Dedifferentiated amniotic fluid mesenchymal stem cell (primary cell): Measurements from ENCODE around the gene CMSS1.

Experiments used
- DNase-seq: peaks from one replicate; pipeline ENCODE4 v3.0.0-alpha.2; 2016; ENCODE audit errors: extremely low spot score

The CMSS1 gene

DNA sequence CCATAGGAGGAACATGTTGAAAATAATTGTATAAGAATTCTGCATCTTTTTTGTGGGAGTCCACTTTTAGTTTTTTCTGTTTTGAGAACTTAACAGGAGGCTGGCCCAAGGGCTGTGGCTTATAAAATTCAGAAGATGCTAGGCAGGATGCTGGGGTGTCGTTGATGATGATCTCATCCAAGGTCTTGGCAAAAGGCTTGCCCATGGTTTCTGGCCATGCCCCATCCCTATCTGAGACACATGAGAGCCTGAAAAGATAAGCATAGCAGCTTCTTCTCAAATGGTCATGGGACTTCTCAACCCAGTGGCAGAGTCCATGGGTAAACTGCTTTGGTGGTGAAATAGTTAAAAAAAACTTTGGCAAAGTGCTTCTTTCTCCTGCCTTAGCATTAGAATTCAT is 35.2 kb downstream of the CMSS1 start:
- no peak for DNase-seq

DNA sequence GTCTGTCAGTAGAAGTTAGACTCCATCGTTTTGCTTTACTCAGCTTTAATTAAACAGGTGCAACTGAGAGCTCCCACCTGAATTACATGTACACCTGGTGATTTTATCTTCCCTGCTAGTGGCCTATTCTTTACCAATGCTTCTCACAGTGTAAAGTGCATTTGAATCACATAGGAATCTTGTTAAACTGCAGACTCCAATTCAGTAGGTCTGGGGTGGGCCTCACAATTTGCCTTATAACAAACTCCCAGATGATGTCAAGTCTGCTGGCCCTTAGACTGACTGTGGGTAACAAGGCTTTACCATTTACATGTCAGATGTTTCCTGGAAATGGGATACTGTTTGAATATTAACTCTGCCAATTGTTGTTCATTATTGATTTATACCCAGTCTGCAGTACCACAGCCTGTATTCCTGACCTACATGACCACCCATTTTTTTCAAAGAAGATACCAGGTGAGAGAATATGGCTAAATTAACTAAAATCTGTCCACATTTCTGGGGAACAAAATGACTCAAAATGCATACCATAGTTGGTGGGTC is 37.2 kb downstream of the CMSS1 start:
- DNase-seq: no peak

DNA sequence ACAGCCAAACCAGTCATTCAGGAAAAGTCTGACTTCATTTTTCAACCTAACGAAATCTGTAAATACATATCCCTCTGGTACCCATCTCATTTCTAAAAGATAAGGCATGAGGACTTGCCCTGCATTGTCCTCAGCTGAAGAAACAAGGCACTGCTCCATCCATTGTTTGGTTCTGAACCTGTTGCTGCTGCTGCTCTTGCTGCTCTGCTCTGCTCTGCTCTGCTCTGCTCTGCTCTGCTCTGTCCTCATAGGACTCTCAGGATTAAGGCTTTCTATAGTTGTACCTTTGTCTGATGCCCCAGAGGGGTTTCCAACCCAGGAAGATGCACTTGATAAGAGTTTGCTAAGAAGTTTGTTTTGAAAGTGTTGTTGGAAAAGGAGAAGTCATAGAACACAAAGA is 38.2 kb downstream of the CMSS1 start:
- DNase-seq: no peak

DNA sequence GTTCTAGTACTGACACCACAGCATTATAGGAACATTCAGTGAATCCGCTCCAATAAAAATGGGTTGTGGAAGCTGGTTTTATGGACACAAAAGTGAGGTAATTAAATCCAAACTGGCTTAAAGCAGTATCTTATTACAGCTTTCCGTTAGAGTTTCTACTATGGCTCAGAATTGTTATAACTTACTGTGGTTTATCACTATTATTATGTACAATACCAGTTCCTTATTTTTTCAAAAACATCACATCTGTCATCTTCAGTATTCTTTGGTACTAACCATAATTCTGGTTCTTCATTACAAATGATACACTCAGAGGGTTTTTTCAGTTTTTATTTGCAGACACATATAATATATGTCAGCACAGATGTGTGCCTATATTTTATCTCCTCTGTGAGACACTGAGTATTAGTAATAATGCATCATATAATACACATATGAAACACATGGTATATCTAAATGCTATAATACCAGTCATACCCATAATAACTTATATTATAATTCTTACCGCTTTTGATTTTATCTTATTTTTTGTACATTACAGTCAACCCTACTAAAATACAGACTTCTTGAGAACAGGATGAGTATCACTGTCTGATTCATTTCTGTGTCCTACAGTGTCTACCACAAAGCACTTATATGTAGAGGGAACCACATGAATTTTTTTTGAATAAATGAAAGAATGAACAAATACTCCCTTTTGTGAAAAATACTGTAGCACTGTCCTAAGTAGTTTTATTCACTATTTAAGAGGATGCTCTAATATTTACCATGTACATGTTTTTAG is 39.0 kb downstream of the CMSS1 start:
- DNase-seq: no peak

DNA sequence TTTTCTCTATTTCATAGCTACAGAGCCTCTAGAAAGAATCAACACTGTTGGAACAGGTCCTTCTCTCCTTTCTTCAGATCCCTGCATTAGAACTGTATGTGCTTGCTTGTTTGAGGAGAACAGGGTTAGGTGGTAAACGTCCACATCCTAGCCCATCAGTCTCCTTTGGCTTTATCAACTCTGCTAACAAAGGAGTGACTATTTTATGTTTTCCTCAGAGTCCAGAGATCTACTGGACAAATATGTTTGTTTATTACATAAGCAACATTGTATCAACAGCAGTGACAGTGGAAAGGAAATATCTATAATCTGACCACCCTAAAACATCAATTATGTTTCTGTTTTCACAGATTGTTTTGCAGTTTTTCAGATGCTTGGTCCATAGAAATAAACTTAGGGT is 39.6 kb downstream of the CMSS1 start:
- DNase-seq: no peak

DNA sequence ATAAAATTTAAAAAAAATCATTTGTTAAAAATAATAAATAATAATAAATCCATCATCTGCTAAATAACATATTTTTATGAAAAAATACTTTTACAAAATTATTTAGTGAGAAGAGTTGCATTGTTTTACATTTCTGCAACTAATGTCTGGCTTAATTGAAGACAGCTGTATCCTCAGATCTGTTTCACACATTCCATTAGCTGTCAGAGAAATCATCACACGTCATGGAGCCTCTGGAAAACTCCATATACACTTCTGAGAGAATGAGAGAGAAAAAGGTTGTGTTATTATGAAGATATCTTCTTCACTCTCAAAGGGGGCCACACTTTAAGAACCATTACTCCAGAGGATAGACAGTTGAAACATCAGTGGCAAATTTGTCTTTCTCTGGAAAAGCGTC is 40.8 kb downstream of the CMSS1 start:
- DNase-seq: no peak

DNA sequence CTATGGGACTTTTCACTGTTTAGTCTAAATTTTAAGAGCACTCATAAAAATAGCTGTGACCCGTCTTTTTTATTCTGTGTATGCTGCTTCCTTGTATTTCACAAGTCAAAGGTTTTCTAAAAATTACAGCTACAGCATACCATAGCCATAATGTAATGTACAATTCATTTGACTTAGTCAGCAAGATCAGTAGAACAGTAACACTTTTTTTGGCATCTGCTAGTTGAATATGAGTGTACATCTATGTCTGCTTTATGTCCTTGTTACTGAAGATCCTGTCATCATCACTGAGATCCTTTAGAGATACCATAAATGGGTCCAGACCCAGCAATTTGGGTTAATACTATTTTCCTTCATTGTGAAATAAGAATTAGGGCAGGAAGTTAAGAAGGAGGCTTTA is 42.2 kb downstream of the CMSS1 start:
- DNase-seq: peak; percentile 97

DNA sequence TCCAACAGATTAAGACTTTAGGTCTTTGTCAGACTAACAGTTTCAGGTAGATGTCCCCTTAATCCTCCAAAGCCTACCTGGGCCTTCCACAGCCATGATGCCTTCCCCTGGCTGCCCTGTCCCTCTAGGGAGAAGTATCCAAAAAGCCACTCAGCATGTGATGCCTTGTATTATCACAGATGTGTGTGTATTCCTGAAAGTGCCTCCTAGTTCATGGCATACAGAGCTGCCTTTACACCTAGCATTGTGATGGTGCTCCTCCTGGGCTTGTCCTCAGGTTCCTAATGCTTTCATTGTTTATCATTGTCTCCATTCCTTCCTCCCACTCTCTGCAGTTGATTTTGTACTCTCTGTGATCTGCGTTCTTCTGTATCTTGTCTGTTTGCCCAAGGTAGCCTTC is 43.6 kb downstream of the CMSS1 start:
- no peak for DNase-seq

DNA sequence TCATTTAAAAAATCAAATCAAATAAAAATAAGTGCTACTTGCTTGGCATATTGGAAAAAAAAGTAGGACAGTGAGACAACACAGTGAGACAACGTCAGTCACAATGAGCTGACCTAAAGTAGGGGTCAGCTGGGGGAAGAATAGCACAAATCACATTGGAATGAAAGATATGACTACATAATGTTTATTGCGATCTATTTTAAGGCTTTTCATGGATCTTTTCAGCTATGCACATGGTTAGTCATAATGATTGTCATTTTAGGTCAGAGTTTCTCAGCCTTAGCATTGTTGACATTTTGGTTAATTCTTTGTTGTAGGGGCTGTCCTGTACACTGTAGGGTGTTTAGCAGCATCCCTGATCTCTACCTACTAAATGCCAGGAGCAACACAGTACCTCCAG is 44.5 kb downstream of the CMSS1 start:
- DNase-seq: peak; percentile 68

DNA sequence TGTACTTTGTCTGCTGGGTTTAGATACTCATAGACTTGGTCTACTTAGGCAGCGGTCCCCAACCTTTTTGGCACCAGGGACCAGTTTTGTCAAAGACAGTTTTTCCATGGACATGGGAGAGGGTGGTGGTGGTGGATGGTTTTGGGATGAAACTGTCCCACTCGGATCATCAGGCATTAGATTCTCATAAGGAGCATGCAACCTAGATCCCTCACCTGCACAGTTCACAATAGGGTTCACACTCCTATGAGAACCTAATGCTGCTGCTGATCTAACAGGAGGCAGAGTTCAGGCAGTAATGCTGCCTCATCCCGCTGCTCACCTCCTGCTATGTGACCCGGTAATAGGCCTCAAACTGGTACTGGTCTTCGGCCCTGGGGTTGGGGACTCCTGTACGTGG is 45.3 kb downstream of the CMSS1 start:
- no peak for DNase-seq

DNA sequence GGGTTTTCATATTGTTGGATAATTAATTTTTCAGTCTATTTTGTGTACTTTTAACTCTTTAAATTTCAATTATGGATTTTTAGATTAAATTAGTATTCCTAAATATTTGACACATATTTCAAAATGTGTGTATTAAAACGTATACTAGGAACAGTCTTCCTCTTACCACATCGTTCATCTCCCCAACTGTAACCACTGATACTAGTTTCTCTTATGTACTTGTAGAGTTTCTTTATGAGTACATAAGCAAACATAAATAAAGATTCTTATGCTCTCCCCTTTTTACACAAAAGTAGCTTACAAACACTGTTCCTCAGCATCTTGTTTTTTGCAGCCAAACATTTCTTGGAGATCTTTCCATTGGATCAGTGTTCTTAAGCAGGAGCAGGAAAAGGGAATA is 45.9 kb downstream of the CMSS1 start:
- DNase-seq: no peak

DNA sequence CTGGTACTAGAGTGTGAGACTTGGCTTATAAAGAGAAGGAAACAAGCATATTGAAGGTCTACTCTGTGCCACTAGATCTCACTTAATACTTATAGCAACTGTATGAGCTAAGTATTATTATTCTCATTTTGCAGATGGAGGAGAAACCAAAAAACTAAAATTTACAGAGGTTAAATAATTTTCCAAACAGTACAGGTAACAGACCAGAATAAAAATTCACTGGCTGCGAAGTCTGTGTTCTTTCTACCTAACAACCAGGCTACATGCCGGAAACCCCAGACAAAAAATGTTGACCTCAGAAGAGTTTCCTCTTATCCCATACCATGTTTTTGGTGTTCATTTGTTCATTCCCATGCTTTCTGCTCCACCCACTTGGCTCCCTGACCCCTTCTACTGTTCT is 46.6 kb downstream of the CMSS1 start:
- no peak for DNase-seq

DNA sequence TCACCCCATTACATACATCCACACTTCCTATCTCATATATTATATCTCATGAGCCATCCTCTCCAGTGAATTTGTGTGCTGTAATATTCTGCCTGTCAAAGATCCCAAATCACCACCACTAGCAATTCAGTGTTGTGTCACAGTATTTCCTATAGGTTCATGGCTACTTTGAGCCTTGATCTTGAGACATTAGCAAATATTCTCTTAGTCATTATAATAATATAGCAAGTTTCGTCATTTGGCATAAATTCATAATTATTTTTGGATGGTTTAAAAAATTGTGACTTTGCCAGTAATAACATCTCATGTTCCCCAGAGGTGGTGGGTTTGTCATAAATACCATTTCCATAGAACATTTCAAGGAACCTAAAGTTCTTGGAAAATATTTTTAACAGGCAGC is 47.7 kb downstream of the CMSS1 start:
- no peak for DNase-seq

DNA sequence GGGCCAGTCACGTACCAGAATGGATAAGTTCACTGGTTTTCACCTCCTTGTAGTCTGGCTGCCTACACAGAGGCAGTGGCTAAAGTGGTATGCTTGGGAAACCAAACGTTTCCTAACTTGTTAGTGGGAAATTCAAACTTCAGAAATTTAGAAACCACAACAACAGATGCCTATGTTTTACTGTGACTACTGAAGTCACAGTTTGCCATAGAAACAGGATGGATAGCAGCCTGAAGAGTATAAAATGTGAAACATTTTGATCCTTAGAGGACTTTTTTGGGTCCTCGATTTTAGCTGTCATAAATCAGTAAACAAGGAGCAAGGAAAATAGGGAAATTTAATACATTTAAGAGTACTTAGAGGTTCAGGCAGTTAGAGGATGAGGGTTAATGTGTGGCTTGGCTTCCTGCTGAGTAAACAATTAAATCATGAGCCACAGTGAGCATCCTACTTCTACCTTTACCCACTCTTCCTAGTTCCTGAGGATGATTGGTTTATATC is 48.6 kb downstream of the CMSS1 start:
- peak; percentile 44 for DNase-seq

DNA sequence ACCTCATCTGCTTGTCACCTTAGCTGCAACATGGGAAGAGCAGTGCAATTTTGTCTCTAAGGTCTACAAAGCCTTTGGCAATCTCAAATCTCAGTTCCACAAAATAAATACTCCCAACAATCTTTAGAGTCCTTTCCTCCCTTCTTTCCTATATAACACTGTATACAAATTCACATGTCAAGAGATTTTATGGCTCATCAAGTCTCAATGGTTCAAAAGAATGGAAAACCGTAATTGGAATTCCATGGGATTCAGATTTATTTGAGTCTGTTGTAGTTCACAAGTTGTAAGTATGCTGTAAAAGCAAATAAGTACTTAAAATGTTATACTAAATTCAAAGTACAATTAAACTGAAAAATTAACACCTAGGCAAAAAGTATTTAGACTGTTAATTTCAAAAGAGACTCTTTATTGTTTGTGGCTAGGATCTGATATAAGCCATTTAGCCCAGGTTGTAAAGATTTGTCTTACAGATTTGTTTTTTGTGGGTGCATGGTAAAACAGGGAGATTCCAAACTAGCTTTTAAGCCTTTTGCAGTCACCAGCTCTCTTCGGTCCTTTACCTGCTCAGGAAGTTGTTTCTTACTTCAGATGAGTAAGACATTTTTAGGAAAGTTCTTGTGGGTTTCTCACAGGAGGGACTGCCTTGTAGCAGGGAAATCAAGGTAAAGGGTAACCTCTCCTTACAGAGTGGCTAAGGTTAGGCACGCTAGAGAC is 50.1 kb downstream of the CMSS1 start:
- DNase-seq: no peak

DNA sequence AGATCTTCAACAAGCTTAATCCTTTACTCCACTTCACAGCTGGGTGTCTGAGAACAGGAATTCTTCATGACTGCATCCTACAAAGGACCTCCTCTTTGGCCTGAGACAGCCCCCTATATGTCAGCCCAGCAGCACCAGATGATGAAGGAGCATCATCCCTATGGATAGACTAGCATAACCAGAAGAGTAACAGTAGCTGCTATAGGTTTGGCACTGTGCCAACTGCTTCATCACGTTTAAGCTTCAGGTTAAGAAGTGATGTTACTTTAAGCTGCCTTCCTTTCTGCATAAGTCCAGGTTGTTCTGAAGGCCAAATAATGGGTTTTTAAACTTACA is 50.6 kb downstream of the CMSS1 start:
- DNase-seq: no peak

DNA sequence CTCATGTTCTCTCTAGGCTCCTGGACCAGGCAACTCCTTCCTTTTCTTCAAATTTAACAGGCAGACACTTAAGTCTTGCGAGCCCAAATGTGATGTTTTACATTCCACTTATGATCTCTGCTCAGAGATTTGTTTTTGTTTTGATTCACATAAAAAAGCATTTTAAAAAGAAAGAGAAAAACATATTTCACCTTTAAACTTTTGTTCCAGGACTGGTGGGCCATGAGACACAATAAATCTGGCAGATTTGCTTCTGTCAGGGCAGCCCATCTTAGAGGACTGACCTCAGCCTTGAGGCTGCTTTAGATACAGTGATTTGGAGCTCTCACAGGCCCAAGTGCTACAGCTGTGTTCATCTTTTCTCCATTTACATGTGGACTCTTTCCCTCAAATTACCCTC is 52.0 kb downstream of the CMSS1 start:
- no peak for DNase-seq

DNA sequence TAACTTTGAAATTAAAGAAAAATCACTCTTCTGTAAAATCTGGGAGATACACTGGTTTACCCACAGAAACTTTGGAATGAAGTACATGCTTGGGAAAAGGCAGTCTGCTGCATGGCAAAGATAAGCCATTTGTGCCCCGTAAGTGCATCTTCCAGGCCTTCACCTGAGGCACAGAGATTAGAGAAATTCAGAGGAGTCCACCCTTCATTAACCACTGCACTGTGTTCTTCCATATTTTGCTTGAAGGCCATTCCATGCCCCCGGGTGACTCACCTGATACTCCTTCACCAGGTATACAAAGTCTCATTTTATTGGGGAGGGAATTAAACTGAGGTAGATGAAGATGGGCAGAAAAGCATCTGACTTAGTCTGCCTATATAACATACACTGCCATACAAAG is 53.0 kb downstream of the CMSS1 start:
- DNase-seq: no peak

DNA sequence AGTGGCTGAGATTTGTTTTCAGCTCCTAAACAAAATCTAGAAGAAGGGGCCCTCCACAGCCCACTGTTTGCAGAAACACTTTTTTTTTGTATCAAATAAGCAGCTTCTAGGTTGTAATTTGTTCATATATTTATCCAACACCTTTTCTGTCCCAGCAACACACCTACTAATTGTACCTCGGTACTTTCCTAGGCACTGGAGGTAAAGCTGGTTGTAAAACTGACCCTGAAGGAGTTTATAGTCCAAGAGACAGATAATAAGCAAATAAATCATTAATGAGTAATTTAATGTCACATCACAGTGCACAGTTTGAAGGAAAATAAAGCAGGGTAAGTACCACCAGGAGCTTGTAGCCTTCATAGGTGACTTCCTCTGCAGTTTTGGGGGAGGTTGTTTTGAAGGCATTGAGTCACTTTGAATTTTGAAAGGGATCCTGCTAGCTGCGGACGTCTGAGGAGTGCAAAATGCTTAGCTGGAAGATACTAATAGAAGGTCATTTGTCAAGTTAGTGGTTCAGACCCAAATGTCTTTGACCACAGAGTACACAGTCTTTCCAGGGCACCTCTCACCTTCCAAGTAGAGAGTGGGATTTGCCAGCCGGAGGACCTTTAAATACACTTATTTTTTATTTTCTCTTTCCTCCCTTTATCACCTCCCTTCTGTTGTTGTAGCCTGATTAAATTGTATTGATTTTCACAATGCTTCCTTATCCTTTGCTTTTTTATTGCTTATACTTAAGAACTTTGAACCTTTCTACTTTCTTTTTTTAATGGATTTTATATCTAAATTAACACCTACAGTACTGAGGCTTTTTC is 53.8 kb downstream of the CMSS1 start:
- DNase-seq: no peak

DNA sequence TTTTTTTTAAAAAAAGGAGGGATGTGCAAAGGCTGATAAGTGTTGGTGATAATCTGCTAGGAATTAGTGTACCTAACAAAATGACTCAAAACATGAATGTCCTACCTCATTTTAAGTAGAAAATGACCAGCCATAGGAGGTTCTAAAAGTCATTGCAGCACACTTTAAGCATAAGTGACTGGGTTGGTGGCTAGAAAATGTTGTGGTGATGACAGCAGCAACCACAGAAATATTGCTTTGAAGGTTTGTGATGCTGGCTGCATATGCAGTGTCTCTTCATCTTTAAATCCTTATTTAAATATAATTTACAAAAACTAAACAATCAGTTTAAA is 55.2 kb downstream of the CMSS1 start:
- DNase-seq: no peak

DNA sequence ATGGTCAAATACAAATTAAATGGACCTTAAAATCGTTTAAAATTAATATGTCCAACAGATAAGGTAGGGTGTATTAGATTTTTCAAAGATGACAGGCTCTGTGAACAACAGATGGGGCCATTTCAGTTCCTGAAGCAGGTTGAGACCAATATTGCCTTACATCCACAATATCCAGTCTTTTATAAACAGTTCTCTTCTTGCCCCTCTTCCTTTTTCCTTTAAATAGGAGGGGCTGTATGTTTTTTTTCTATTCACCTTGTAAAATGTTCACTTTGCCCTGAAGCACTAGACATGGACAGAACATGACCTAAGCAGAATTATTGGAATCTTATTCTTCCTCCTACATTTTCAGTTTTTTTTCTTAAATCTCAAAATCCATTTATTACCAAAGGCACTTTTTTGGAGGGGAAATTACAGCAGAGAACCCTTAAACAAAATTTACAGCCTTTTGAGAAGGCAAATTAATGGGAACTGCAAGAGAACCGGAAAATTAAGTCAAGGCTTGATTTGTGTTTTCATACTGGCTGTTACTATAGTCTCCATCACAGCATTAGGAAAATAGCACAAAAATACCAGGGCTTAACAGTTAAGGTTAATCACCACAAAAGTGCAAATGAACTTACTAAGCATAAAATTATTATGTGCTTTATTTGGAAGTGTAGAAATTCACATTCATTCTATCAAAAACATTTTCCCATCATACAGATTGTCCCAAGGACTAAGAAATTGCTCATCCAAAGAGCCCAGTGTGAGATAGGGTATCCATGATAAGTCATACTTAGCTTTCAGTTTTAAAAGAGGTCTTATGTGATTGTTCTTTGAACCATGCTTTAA is 55.8 kb downstream of the CMSS1 start:
- no peak for DNase-seq
